Ectodermal cell (in vitro differentiated cells): ENCODE measurements around the gene LIPI.
"Not testable (repeated sequence)": the region's sequence is repeated elsewhere in the genome, so short reads cannot be mapped to it uniquely, and the experiment has no call there.

Experiments used
- H3K27ac ChIP-seq: 2 replicates; pipeline ENCODE4 v1.7.0; 2013; ENCODE audit warnings: mild to moderate bottlenecking, low read depth, low read length; ENCODE audit not compliant: insufficient read depth, poor library complexity, severe bottlenecking
- H3K27me3 ChIP-seq: 2 replicates; pipeline ENCODE4 v1.7.0; 2013; ENCODE audit warnings: mild to moderate bottlenecking, low read length; ENCODE audit not compliant: insufficient read depth, control insufficient read depth, poor library complexity, severe bottlenecking
- H3K36me3 ChIP-seq: one replicate; pipeline ENCODE4 v1.7.0; 2013; ENCODE audit warnings: low read length; ENCODE audit not compliant: control insufficient read depth, insufficient read depth
- H3K4me1 ChIP-seq: one replicate; pipeline ENCODE4 v1.7.0; 2013; ENCODE audit warnings: low read length; ENCODE audit not compliant: control insufficient read depth, insufficient read depth
- H3K4me3 ChIP-seq: 2 replicates; pipeline ENCODE4 v1.7.0; 2013; ENCODE audit warnings: low read depth, low read length, control low read depth; ENCODE audit not compliant: insufficient read depth
- H3K9me3 ChIP-seq: 2 replicates; pipeline ENCODE4 v1.7.0; 2013; ENCODE audit warnings: mild to moderate bottlenecking, low read length, moderate library complexity; ENCODE audit not compliant: control insufficient read depth
- WGBS, 2 experiments: methylation state at CpG; one replicate each; pipeline ENCODE4 v1.1.7; 2013; ENCODE audit warnings: missing lambda C conversion rate in 2 of 2; 5-methylcytosine and 5-hydroxymethylcytosine counted together

LIPI gene

GRCh38 chr21:14063620-14064295 is 147.0 kb downstream of the LIPI start:
- H3K27ac ChIP-seq, H3K4me3 ChIP-seq, H3K27me3 ChIP-seq, H3K9me3 ChIP-seq, H3K36me3 ChIP-seq, H3K4me1 ChIP-seq: not testable (repeated sequence)
- 96% methylated on average over 57 of the region's 57 CpGs for WGBS, 2 experiments

- not testable (repeated sequence) for H3K27me3 ChIP-seq, H3K9me3 ChIP-seq, H3K27ac ChIP-seq, H3K4me1 ChIP-seq, H3K4me3 ChIP-seq, H3K36me3 ChIP-seq
- WGBS, 2 experiments: 97% methylated on average over 8 to 9 of the region's 19 CpGs
Measured at GRCh38 chr21:14062684-14063083, 148.1 kb downstream of the LIPI start.

GRCh38 chr21:14061820-14062219 is 148.9 kb downstream of the LIPI start:
- H3K9me3 ChIP-seq, H3K4me1 ChIP-seq: not testable (repeated sequence)
- 94 to 99% methylated on average over 10 of the region's 10 CpGs for WGBS, 2 experiments

GRCh38 chr21:14058995-14059627 is 151.6 kb downstream of the LIPI start:
- H3K4me3 ChIP-seq, H3K27ac ChIP-seq, H3K9me3 ChIP-seq, H3K36me3 ChIP-seq, H3K4me1 ChIP-seq, H3K27me3 ChIP-seq: not testable (repeated sequence)
- WGBS, 2 experiments: 97 to 99% methylated on average over 11 of the region's 12 CpGs

More at GRCh38 chr21:14061820-14062219, 148.9 kb downstream of the LIPI start:
- not testable (repeated sequence) for H3K27me3 ChIP-seq, H3K4me3 ChIP-seq, H3K36me3 ChIP-seq, H3K27ac ChIP-seq
